LNCAP (cell line): ENCODE measurements around the gene NEURL1B.

ENCODE experiments used
- CTCF ChIP-seq: fragments of 450-650 bp; IDR thresholded peaks from 2 replicates; pipeline ENCODE4 v1.5.1; 2017; ENCODE audit warnings: mild to moderate bottlenecking

NEURL1B gene

DNA sequence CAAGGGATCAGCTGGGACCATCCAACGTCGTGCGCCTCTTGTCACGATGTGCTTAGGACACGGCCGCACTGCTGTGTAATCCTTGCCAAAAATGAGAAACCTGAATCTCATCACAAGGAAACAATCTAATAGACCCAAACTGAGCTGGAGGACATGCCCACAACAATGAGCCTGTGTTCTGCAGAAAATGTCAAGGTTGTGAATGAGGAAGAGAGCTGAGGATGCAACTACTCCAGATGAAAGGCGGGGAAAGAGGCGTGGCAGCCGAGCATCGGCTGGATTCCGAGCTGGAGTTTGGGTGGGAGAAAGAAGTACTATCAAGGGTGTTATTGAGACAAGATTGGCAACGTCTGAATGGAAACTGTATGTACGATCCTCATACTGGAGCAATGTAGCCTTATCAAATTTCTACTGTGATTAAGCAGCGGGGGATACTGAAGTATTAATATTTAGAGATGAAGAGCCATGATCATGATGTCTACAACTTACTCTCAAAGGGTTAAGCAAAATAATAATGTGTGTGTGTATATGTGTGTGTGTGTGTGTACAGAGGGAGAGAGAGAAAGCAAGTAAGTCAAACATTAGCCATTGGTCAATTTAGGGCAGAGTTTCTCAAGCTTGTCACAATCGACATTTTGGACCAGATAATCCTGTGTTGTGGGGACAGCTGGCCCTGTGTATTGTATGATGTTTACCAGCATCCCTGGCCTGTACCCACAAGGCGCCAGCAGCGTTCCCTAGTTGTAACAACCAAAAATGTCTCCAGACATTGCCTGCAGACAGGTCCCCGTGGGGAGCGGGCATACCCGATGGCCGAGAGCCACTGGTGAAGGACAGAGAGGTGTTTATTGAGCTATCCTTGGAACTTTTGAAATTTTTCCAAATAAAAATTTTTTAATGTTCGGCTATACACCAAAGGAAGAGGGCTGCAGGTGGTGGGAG is 83.5 kb downstream of the NEURL1B start:
- TF ChIP-seq CTCF, result no peak

DNA sequence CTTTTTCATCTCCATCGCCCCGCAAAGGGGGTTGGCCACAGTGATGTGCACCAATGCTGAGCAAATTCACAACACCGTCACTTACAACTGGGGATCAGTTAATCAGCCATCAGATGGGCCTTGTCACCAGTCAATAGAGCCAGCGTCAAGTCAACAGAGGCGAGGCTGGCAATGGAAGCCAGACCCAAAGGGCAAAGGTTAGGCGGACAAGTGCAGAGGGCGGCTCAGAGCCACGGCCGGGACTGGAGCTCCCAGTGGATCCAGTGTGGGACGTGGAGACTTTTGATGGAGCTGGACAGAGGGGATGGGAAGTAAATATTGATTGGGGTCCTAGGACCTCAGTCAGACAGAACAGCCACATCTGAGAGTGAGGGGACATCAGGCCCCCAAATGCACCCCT is 84.2 kb downstream of the NEURL1B start:
- no peak for TF ChIP-seq CTCF

GRCh38 chr5:172725785-172726184 is 84.7 kb downstream of the NEURL1B start:
- no peak for TF ChIP-seq CTCF

DNA sequence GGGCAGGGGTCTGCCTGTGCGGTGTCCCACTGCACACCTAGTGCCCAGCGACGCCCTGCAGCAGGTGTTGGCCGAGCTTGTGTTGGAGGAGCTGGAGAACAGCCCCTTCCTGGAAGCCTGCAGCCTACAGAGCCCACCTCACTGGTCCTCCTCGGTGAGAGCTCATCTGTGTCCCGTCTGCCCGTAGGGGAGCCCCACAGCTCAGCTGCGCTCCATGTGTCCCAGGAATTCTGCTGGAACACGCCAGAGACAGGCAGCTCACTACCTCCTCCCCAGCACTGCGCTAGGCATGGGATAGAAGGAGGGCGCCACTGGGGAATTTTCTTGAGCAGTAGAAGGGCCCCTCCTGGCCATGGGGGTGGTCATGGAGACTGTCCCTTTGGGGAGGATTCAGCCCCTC is 85.9 kb downstream of the NEURL1B start:
- TF ChIP-seq CTCF, result no peak

GRCh38 chr5:172727551-172727950 is 86.5 kb downstream of the NEURL1B start:
- no peak for TF ChIP-seq CTCF

- no peak for TF ChIP-seq CTCF
Observed at GRCh38 chr5:172728481-172729241, 87.6 kb downstream of the NEURL1B start.

- TF ChIP-seq CTCF, result no peak
Observed at GRCh38 chr5:172729588-172729987, 88.5 kb downstream of the NEURL1B start.
